Upper lobe of right lung (tissue), 1 donor: ENCODE data around the gene MGLL. TPM values are rescaled to one million over a fixed set of nuclear protein-coding genes. Genes with fewer than 3 reads are reported as not detected.
A peak's percentile ranks its signal among the peaks of the same experiment; 100 is the strongest.

Experiments
- ATAC-seq: fragments of 200-7000 bp; cut with Tn5 transposase; one replicate; pipeline ENCODE4 v1.9.1; 2020; ENCODE audit warnings: mild to moderate bottlenecking, moderate library complexity
- DNase-seq: peaks from one replicate; pipeline ENCODE4 v3.0.0-alpha.2; 2020
- H3K27ac ChIP-seq: fragments of 200-600 bp; one replicate; pipeline ENCODE4 v1.8.0; 2022
- H3K27me3 ChIP-seq: fragments of 200-600 bp; one replicate; pipeline ENCODE4 v1.8.0; 2022; ENCODE audit warnings: mild to moderate bottlenecking
- H3K36me3 ChIP-seq: fragments of 200-600 bp; one replicate; pipeline ENCODE4 v1.8.0; 2022
- H3K4me1 ChIP-seq: fragments of 200-600 bp; one replicate; pipeline ENCODE4 v1.8.0; 2022
- H3K4me3 ChIP-seq: fragments of 200-600 bp; one replicate; pipeline ENCODE4 v1.8.0; 2022; ENCODE audit warnings: mild to moderate bottlenecking
- H3K9me3 ChIP-seq: fragments of 200-600 bp; one replicate; pipeline ENCODE4 v1.8.0; 2022
- intact Hi-C: fragments of 100-400 bp; cut with DNase I; formaldehyde crosslinking; loops from one replicate; pipeline ENCODE4 v1.11.0; 2022
- total RNA-seq: library from RNA; stranded (reverse); fragmentation: NEBNext Ultra II Directional; extraction: Animal tissue kit (Norgen Biotek cat#: 25700); gene quantifications from one replicate; pipeline ENCODE4 v1.2.1, GENCODE V29; 2021
- TF ChIP-seq, protein P1 (sequence below): fragments of 200-600 bp; IDR thresholded peaks from one replicate; pipeline ENCODE4 v1.8.0; 2022; ENCODE audit warnings: antibody characterized with exemption
- donor health status: DM: no; HTN: yes; CAD: no; lungs with severe emphysema.

Gene MGLL
- total RNA-seq, 1 donor from 2014 or later: 194 TPM

DNA sequence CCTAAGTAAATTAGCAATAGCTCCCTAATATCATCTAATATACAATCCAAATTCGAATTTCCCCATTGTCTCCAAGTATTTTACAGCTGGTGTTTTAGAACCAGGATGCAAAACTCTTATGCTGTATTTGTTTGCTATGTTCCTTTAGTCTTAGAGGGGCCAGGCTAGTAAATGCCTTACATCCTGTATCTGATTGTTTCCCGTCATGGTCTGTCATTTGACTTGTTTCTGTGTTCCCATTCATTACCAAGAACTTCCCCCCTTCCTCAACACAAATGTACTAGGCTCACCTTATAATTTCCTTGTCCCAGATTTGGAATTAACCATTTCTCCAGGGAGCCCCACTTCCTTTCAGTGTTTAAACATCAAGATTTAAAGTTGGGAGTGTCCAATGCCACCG, 95.4 kb downstream of the MGLL start:
- ATAC-seq: no peak
- TF ChIP-seq, protein P1, sequence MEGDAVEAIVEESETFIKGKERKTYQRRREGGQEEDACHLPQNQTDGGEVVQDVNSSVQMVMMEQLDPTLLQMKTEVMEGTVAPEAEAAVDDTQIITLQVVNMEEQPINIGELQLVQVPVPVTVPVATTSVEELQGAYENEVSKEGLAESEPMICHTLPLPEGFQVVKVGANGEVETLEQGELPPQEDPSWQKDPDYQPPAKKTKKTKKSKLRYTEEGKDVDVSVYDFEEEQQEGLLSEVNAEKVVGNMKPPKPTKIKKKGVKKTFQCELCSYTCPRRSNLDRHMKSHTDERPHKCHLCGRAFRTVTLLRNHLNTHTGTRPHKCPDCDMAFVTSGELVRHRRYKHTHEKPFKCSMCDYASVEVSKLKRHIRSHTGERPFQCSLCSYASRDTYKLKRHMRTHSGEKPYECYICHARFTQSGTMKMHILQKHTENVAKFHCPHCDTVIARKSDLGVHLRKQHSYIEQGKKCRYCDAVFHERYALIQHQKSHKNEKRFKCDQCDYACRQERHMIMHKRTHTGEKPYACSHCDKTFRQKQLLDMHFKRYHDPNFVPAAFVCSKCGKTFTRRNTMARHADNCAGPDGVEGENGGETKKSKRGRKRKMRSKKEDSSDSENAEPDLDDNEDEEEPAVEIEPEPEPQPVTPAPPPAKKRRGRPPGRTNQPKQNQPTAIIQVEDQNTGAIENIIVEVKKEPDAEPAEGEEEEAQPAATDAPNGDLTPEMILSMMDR: no peak
- Histone ChIP-seq H3K27ac (no peak overlapping the region), H3K27me3 (no peaks in the 10 kb centered on the region), H3K9me3 (no peaks in the 10 kb centered on the region), H3K36me3 (no peaks in the 10 kb centered on the region), H3K4me3 (no peak overlapping the region), H3K4me1 (peaks cover 25% of the 10 kb centered on the region)
- intact Hi-C loops: no loop called here
- DNase-seq: no peak

DNA sequence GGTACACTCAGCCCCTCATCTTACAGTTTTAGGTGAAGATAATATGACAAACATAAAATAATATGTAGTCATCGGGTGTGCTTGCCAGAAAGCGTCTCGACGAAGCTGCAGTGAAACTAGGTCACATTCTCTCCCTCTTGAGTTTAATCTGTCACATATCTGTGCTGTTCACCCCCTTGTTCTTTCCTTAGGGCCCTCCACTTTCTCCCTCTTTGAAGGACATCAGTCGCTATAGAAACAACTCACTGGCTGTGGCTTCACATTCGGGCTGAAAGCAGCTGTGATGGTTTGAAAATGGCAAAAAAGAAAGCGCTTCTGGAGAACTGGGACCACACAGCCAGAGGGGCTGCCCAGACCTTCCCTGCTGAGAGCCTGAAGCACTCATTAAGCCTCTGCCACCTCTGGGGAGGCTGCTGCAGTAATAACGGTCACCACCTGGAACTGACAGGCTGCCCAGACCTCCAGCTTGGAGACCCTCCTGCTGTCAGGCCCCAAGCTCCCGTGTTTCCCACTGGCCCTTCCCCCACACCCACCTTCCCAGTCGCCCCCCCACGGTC, 99.2 kb downstream of the MGLL start:
- Histone ChIP-seq H3K9me3 (no peaks in the 10 kb centered on the region), H3K27me3 (no peaks in the 10 kb centered on the region), H3K36me3 (peaks cover 11% of the 10 kb centered on the region), H3K27ac (peak overlapping the region; percentile 60), H3K4me1 (peaks cover 22% of the 10 kb centered on the region), H3K4me3 (no peak overlapping the region)
- intact Hi-C loops: no loop called here
- TF ChIP-seq, protein P1: no peak
- DNase-seq (no peak), ATAC-seq (peak; percentile 62)

DNA sequence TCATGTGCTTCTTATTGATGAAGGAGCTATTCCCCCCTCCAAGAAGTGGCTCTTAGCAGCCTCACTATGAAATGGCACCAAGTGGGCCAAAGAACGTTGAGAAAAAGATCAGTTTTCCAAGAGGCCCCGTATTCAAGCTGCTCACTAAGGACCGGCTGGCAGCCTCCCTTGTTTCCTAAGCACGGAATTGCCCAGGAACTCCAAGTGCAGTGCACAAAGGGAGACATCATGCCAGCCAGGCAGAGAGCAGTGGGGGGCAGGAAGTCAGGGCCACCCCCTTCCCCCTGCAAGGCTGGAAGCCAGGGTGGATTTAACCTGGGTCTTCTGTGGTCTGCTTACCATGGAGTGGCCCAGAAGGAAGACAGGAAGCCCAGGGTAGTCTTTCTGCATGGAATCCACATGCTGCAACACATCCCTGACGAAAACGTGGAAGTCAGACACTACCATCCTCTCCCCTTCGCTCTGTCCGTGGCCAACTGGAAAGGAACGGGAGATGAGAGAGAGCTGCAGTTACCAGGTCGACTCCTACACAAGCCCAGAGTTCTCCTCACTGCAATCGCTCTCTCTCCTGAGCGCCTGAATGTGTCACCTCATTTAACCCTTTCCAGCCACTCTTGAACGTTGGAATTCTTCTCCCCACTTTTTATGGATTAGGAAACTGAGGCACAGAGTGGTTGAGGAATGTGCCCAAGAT, 100.1 kb downstream of the MGLL start:
- peak; percentile 6 for ATAC-seq
- Histone ChIP-seq H3K4me3 (no peak overlapping the region), H3K27ac (peak overlapping the region; percentile 60), H3K4me1 (peaks cover 22% of the 10 kb centered on the region), H3K36me3 (peaks cover 11% of the 10 kb centered on the region), H3K27me3 (no peaks in the 10 kb centered on the region), H3K9me3 (no peaks in the 10 kb centered on the region)
- TF ChIP-seq, protein P1: no peak
- intact Hi-C loops: no loop called here
- DNase-seq: no peak

DNA sequence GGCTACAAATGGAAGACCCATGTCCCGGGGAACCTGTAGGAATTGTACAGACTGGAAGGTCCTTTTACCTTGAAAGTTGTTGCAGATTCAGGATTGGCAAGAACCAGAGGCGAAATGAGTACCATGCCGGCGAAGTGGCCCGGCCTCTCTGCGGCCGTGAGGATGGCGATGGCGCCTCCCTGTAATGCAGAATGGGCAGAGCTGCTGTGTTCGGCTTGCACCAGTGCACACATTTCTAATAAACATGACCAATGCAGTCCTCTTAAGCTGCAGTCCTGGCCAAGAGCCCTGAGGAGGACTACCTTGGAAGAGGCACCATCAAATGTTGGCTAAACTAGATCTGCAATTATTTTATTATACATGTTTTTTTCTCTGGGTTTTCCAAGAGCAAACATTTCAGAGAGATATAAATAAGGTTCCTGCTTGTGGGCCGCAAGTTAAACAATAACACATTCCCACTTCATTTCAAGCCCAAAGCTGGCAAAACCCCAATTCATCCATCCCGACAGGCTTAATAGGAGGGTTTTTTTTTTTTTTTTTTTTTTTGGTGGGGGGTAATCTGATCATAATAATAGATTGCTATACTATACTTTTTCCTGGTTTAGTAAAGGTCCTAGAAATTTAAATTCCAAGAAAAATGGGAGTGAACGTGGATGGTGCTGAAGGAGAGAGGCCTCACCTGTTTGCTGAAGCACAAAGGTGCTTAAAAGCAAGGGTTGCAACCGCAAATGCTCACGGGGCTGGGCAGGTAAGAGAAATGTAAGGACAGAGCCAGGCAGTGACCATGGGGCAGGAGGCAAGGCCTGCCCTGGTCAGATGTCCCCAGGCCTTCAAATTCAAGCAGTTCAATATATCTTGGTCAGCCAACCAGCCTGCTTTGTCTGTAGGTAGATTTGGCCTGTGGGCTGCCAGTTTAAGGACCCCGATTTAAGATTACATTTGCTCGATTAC, 101.1 kb downstream of the MGLL start:
- Histone ChIP-seq H3K27me3 (no peaks in the 10 kb centered on the region), H3K4me3 (no peak overlapping the region), H3K36me3 (peaks cover 11% of the 10 kb centered on the region), H3K4me1 (peaks cover 22% of the 10 kb centered on the region), H3K9me3 (no peaks in the 10 kb centered on the region), H3K27ac (peak overlapping the region; percentile 60)
- TF ChIP-seq, protein P1: no peak
- no peak for DNase-seq
- peak; percentile 62 for ATAC-seq
- intact Hi-C loops: no loop called here

DNA sequence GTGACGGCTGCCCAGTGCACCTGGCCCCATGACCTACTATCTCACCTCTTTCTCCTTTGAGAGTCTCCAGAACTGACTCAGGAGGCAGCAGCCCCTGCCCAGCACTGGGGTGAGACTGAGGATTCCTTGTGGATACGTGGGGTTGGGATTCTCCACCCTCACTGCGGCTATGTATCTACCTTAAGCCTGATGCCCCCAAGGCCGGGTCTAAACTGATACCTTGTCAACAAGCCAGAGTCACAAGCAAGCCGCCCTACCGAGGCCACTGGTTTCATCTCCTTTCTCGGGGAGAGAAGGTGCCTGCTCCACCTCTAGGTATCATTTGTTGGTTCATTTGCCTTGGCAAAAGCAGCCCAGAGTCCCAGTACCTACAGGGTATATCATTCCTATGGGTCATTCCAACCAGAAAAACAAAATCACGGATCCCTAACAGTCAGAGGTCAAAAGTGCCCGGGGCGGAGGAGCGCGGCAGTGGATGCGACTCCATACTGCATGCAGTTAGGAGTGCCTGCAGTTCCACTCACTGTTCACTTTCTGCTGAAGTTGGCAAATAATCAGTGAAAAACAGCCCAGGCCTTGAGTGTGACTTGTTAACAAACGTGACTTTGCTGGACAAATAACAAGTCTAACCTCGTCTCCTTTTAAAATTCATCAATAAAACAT, 102.0 kb downstream of the MGLL start:
- H3K9me3 ChIP-seq: no peaks in the 10 kb centered on the region
- H3K4me3 ChIP-seq: no peak overlapping the region
- TF ChIP-seq, protein P1: no peak
- peaks cover 15% of the 10 kb centered on the region for H3K36me3 ChIP-seq
- ATAC-seq (no peak), DNase-seq (no peak)
- H3K4me1 ChIP-seq: peaks cover 22% of the 10 kb centered on the region
- intact Hi-C loops: no loop called here
- H3K27me3 ChIP-seq: no peaks in the 10 kb centered on the region
- H3K27ac ChIP-seq: no peak overlapping the region
